ENCODE results near the gene SPRYD3. TPM values are rescaled to one million over a fixed set of nuclear protein-coding genes. Genes with fewer than 3 reads are reported as not detected.

Gene SPRYD3, protein sequence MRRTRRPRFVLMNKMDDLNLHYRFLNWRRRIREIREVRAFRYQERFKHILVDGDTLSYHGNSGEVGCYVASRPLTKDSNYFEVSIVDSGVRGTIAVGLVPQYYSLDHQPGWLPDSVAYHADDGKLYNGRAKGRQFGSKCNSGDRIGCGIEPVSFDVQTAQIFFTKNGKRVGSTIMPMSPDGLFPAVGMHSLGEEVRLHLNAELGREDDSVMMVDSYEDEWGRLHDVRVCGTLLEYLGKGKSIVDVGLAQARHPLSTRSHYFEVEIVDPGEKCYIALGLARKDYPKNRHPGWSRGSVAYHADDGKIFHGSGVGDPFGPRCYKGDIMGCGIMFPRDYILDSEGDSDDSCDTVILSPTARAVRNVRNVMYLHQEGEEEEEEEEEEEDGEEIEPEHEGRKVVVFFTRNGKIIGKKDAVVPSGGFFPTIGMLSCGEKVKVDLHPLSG
- total RNA-seq: 31.8 and 32.9 TPM in 2 replicates

GRCh38 chr12:53079226-53080117 lies at the start of gene SPRYD3:
Gene SPRYD3, minus strand, starts transcription at chr12:53079390. Its CDS starts 57 bp downstream, at chr12:53079333.

GRCh38 chr12:53102883-53103807 lies 24.0 kb upstream of the SPRYD3 start, which contains the start of gene SOAT2:
Gene SOAT2, plus strand, starts transcription at chr12:53103486. Its CDS starts 92 bp downstream, at chr12:53103578.

GRCh38 chr12:53097564-53098353 lies 18.6 kb upstream of the SPRYD3 start, which contains the start of gene IGFBP6:
Gene IGFBP6, plus strand, starts transcription at chr12:53097667. Its CDS starts 51 bp downstream, at chr12:53097718.

DNA sequence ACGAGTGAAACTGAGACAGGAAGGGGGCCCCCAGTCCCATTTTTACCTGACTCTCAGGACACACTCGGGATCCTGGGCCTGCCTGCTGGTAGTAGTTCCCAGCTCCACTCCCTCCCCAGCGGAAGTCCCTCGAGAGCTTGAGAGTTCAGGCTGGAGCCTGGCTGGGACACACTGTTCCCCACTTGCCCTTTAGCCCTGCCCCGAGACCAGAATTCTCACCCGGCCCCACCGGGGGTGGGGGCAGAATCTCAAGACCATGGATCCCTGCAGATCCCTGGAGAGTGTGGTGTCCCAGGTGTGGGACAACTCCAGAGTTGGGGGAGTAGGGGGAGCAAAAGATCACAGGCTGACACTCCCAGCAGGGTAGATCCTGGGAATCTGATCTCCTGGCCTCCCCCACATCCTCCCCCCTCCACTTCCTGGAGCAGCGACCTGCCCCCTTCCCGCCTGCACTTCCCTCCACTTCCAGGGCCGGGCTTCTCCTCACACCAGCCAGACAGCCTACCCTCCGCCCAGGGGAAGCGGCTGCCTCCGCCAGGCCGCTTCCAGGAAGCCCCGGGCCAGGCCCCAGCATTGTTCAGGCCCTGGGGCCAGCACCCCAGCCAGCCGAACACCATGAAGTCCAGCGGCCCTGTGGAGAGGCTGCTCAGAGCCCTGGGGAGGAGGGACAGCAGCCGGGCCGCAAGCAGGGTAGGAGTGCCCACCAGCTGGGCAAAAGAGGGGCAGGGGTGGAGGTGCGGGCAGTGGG lies 29.4 kb downstream of the SPRYD3 start, which contains the start of gene TNS2:
TSS of gene TNS2 (plus strand) at position 495 of the 748 bp plus-strand sequence. CDS start at position 616, 121 bp downstream.

Small RNAs within 50 kb of the gene (small RNA-seq; reads per million reads assigned to genes)
- not detected for gene MIR6757

Other genes with a start within 250 kb of the SPRYD3 start
- gene KRT79, start 245.1 kb downstream of the SPRYD3 start, total RNA-seq: not detected in 2 replicates
- gene KRT78, start 230.4 kb downstream of the SPRYD3 start, total RNA-seq: not detected in 2 replicates
- 0.61 and 0.65 TPM in 2 replicates for gene KRT8, start 174.3 kb downstream of the SPRYD3 start, total RNA-seq
- gene KRT18, start 130.3 kb downstream of the SPRYD3 start, total RNA-seq: 0.81 and 1.7 TPM in 2 replicates
- gene EIF4B, start 72.9 kb downstream of the SPRYD3 start, total RNA-seq: 859 and 1,048 TPM in 2 replicates
- gene TNS2, start 29.3 kb downstream of the SPRYD3 start, total RNA-seq: 77.1 and 80.6 TPM in 2 replicates
- 162 and 237 TPM in 2 replicates for gene IGFBP6, start 18.3 kb upstream of the SPRYD3 start, total RNA-seq
- gene SOAT2, start 24.1 kb upstream of the SPRYD3 start, total RNA-seq: 0.49 TPM in 1 of 2 replicates, not detected in the other
- gene ZNF740, start 101.3 kb upstream of the SPRYD3 start, total RNA-seq: 14.2 and 17.5 TPM in 2 replicates
- 13.2 and 14.1 TPM in 2 replicates for gene CSAD, start 101.5 kb upstream of the SPRYD3 start, total RNA-seq
- gene ITGB7, start 127.9 kb upstream of the SPRYD3 start, total RNA-seq: 1.3 and 1.8 TPM in 2 replicates
- gene RARG, start 152.8 kb upstream of the SPRYD3 start, total RNA-seq: 76.4 and 105 TPM in 2 replicates
- gene ESPL1, start 188.9 kb upstream of the SPRYD3 start, total RNA-seq: 1.6 and 1.8 TPM in 2 replicates
- 233 and 253 TPM in 2 replicates for gene PFDN5, start 216.2 kb upstream of the SPRYD3 start, total RNA-seq
- 38.8 and 39.8 TPM in 2 replicates for gene MYG1, start 220.3 kb upstream of the SPRYD3 start, total RNA-seq
- gene AAAS, start 242.2 kb upstream of the SPRYD3 start, total RNA-seq: 32.1 and 33.5 TPM in 2 replicates